IMR-90 (cell line): Measurements from ENCODE around the gene ZNF519. TPM values are rescaled to one million over a fixed set of nuclear protein-coding genes. Genes with fewer than 3 reads are reported as not detected.

Experiments
- ATAC-seq: fragments of 200-7000 bp; cut with Tn5 transposase; 2 replicates; pipeline ENCODE4 v1.9.1; 2020; ENCODE audit warnings: low read depth, mild to moderate bottlenecking, moderate library complexity
- BruUV-seq: library from RNA; stranded (reverse); fragments of 400-500 nt; replicated peaks from 2 replicates; lab custom pipeline; 2021; lab: Mats Ljungman, UMichigan
- CTCF ChIA-PET: fragments of 300-600 bp; formaldehyde crosslinking; extraction: SDS; loops from one replicate; lab custom pipeline; 2021; ENCODE audit warnings: antibody characterized with exemption; lab: Yijun Ruan, JAX
- POLR2A ChIA-PET: fragments of 300-600 bp; sonication (Branson Sonifier 250); formaldehyde crosslinking; loops from one replicate; lab custom pipeline; 2022; ENCODE audit warnings: antibody characterized with exemption; ENCODE audit not compliant: unreplicated experiment; lab: Charles Lee
- DNase-seq: peaks from one replicate; pipeline ENCODE4 v3.0.0; 2013
- H2AFZ ChIP-seq: replicated peaks from 2 replicates; pipeline ENCODE3; 2013; ENCODE audit warnings: low read length, mild to moderate bottlenecking; ENCODE audit not compliant: poor library complexity
- H2AK5ac ChIP-seq: 2 replicates; pipeline ENCODE4 v1.6.1; 2013; ENCODE audit warnings: low read depth, low read length, inconsistent platforms
- H2AK9ac ChIP-seq: replicated peaks from 2 replicates; pipeline ENCODE3; 2013; ENCODE audit warnings: mild to moderate bottlenecking, low read depth, low read length, moderate library complexity; ENCODE audit not compliant: poor library complexity
- H2BK120ac ChIP-seq: 2 replicates; pipeline ENCODE4 v1.6.1; 2013; ENCODE audit warnings: low read depth, low read length, inconsistent platforms
- H2BK15ac ChIP-seq: 3 replicates; pipeline ENCODE4 v1.6.1; 2013; ENCODE audit warnings: low read depth, low read length, inconsistent platforms
- H2BK20ac ChIP-seq: 2 replicates; pipeline ENCODE4 v1.6.1; 2013; ENCODE audit warnings: low read depth, mild to moderate bottlenecking, inconsistent platforms, low read length, moderate library complexity
- H2BK5ac ChIP-seq: 2 replicates; pipeline ENCODE4 v1.6.1; 2013; ENCODE audit warnings: mild to moderate bottlenecking, low read depth, low read length, inconsistent platforms; ENCODE audit not compliant: poor library complexity, severe bottlenecking
- H3K14ac ChIP-seq: replicated peaks from 2 replicates; pipeline ENCODE4 v1.6.1; 2013; ENCODE audit warnings: low read depth, low read length, inconsistent platforms
- H3K18ac ChIP-seq: 2 replicates; pipeline ENCODE4 v1.6.1; 2013; ENCODE audit warnings: low read depth, low read length, control low read depth
- H3K23ac ChIP-seq: 2 replicates; pipeline ENCODE4 v1.6.1; 2013; ENCODE audit warnings: low read depth, low read length, inconsistent platforms
- H3K27ac ChIP-seq: 2 replicates; pipeline ENCODE4 v1.5.1; 2013; ENCODE audit warnings: mild to moderate bottlenecking, control low read depth, low read length; ENCODE audit not compliant: insufficient read depth
- H3K27me3 ChIP-seq: 2 replicates; pipeline ENCODE4 v1.6.1; 2013; ENCODE audit warnings: low read length; ENCODE audit not compliant: control insufficient read depth, insufficient read depth
- H3K36me3 ChIP-seq: 2 replicates; pipeline ENCODE4 v1.6.1; 2013; ENCODE audit warnings: low read length, mixed read lengths; ENCODE audit not compliant: control insufficient read depth, insufficient read depth
- H3K4ac ChIP-seq: 2 replicates; pipeline ENCODE4 v1.6.1; 2013; ENCODE audit warnings: low read depth, low read length, inconsistent platforms
- H3K4me1 ChIP-seq: 2 replicates; pipeline ENCODE4 v1.6.1; 2013; ENCODE audit warnings: low read length, mixed read lengths; ENCODE audit not compliant: control insufficient read depth, insufficient read depth
- H3K4me2 ChIP-seq: 2 replicates; pipeline ENCODE4 v1.6.1; 2013; ENCODE audit warnings: low read depth, mild to moderate bottlenecking, control low read depth, low read length, moderate library complexity
- H3K4me3 ChIP-seq: 2 replicates; pipeline ENCODE4 v1.5.1; 2013; ENCODE audit warnings: low read depth, mild to moderate bottlenecking, control low read depth, low read length, moderate library complexity; ENCODE audit not compliant: insufficient read depth
- H3K56ac ChIP-seq: 2 replicates; pipeline ENCODE4 v1.6.1; 2013; ENCODE audit warnings: low read length, inconsistent platforms; ENCODE audit not compliant: insufficient read depth; ENCODE audit errors: extremely low read depth
- H3K79me1 ChIP-seq, 2 experiments: 2 replicates each; pipeline ENCODE4 v1.6.1; 2013; ENCODE audit warnings: low read length in 2 of 2, inconsistent platforms in 1 of 2, low read depth in 1 of 2
- H3K9ac ChIP-seq: 2 replicates; pipeline ENCODE4 v1.6.1; 2013; ENCODE audit warnings: low read depth, low read length, control low read depth
- H3K9me1 ChIP-seq: 2 replicates; pipeline ENCODE4 v1.6.1; 2013; ENCODE audit warnings: low read length, inconsistent platforms; ENCODE audit not compliant: insufficient read depth
- H3K9me3 ChIP-seq: 2 replicates; pipeline ENCODE4 v1.6.1; 2013; ENCODE audit warnings: low read length; ENCODE audit not compliant: control insufficient read depth, insufficient read depth
- H4K20me1 ChIP-seq: 2 replicates; pipeline ENCODE4 v1.6.1; 2013; ENCODE audit warnings: low read length, inconsistent platforms; ENCODE audit not compliant: insufficient read depth
- H4K5ac ChIP-seq: 2 replicates; pipeline ENCODE4 v1.6.1; 2013; ENCODE audit warnings: mild to moderate bottlenecking, low read depth, low read length, control low read depth
- H4K8ac ChIP-seq, 2 experiments: 2 replicates each; pipeline ENCODE4 v1.6.1; 2013; ENCODE audit warnings: low read depth in 2 of 2, low read length in 2 of 2, control low read depth in 1 of 2, inconsistent platforms in 1 of 2
- H4K91ac ChIP-seq: 2 replicates; pipeline ENCODE4 v1.6.1; 2013; ENCODE audit warnings: low read depth, low read length, inconsistent platforms; ENCODE audit not compliant: insufficient read depth
- CEBPB ChIP-seq: IDR thresholded peaks from 2 replicates; pipeline ENCODE4 v1.6.1; 2012; ENCODE audit warnings: low read depth, low read length, improper control_type of control experiment
- FOS ChIP-seq: fragments of 150-350 bp; IDR thresholded peaks from 2 replicates; pipeline ENCODE4 v1.6.1; 2016; ENCODE audit warnings: low read depth, low read length
- MAFK ChIP-seq: IDR thresholded peaks from 2 replicates; pipeline ENCODE4 v1.6.1; 2012; ENCODE audit warnings: low read depth, low read length, improper control_type of control experiment
- MAZ ChIP-seq: IDR thresholded peaks from 2 replicates; pipeline ENCODE4 v1.6.1; 2012; ENCODE audit warnings: low read depth, mild to moderate bottlenecking, low read length, improper control_type of control experiment, moderate library complexity, borderline replicate concordance
- MXI1 ChIP-seq: IDR thresholded peaks from 2 replicates; pipeline ENCODE4 v1.6.1; 2012; ENCODE audit warnings: low read depth, mild to moderate bottlenecking, low read length, moderate library complexity, borderline replicate concordance
- POLR2A ChIP-seq: IDR thresholded peaks from 2 replicates; pipeline ENCODE4 v1.6.1; 2012; ENCODE audit warnings: mild to moderate bottlenecking, low read depth, low read length
- RAD21 ChIP-seq: IDR thresholded peaks from 2 replicates; pipeline ENCODE4 v1.6.1; 2012; ENCODE audit warnings: low read length, improper control_type of control experiment
- RCOR1 ChIP-seq: IDR thresholded peaks from 2 replicates; pipeline ENCODE4 v1.6.1; 2012; ENCODE audit warnings: mild to moderate bottlenecking, low read length, improper control_type of control experiment; ENCODE audit not compliant: insufficient replicate concordance
- RFX5 ChIP-seq: IDR thresholded peaks from 2 replicates; pipeline ENCODE4 v1.8.0; 2012; ENCODE audit warnings: low read depth, mild to moderate bottlenecking, low read length, moderate library complexity
- SMC3 ChIP-seq: fragments of 150-350 bp; IDR thresholded peaks from 2 replicates; pipeline ENCODE4 v1.6.1; 2016; ENCODE audit warnings: low read depth, mild to moderate bottlenecking, antibody characterized with exemption, low read length, moderate library complexity
- WGBS, 2 experiments: methylation state at CpG; one replicate each; pipeline versions ENCODE4 v1.1.5 to v1.1.7; 2013; ENCODE audit warnings: missing lambda C conversion rate in 2 of 2; ENCODE audit not compliant: insufficient read length in 1 of 2; ENCODE audit errors: extremely low coverage in 2 of 2; 5-methylcytosine and 5-hydroxymethylcytosine counted together
- dilution Hi-C: fragments of 300-500 bp; cut with HindIII; formaldehyde crosslinking; loops from one replicate; pipeline ENCODE4 v1.14.3; 2018; ENCODE audit warnings: low sequenced_read_pairs; ENCODE audit not compliant: unreplicated experiment
- in situ Hi-C: fragments of 300-500 bp; cut with MboI; formaldehyde crosslinking; loops from 3 replicates; pipeline ENCODE4 v1.14.3; 2019; ENCODE audit warnings: low sequenced_read_pairs, inconsistent platforms, mixed read lengths
- intact Hi-C: fragments of 100-400 bp; cut with micrococcal nuclease; formaldehyde crosslinking; loops from 2 replicates; pipeline ENCODE4 v1.10.0; 2022
- polyA plus RNA-seq, 3 experiments: library from polyadenylated mRNA; depleted of rRNA; stranded (reverse); fragments of >200 nt; gene quantifications; 2 replicates each; pipeline ENCODE4 v1.2.3, GENCODE V29; 2012; ENCODE audit warnings: low replicate concordance in 1 of 3
- total RNA-seq: library from RNA; depleted of rRNA; stranded (reverse); fragments of >200 nt; gene quantifications from 2 replicates; pipeline ENCODE4 v1.2.3, GENCODE V29; 2012
- TF ChIP-seq, protein P1 (sequence below): conservative IDR thresholded peaks from 2 replicates; pipeline ENCODE4 v1.5.1; 2012; ENCODE audit warnings: mild to moderate bottlenecking, low read depth, low read length, improper control_type of control experiment
- TF ChIP-seq, protein P2 (sequence below): fragments of 150-350 bp; IDR thresholded peaks from 2 replicates; pipeline ENCODE4 v1.6.1; 2017; ENCODE audit warnings: mild to moderate bottlenecking, antibody characterized with exemption, low read length, low read depth
- TF ChIP-seq, protein P3 (sequence below): fragments of 150-350 bp; IDR thresholded peaks from 2 replicates; pipeline ENCODE4 v1.6.1; 2016; ENCODE audit warnings: low read depth, mild to moderate bottlenecking, low read length, moderate library complexity, borderline replicate concordance

ZNF519 gene
- total and polyA plus RNA-seq, 2 of the 4 experiments (the other 2 are of a cell fraction) = 2.3 to 4.7 TPM

DNA sequence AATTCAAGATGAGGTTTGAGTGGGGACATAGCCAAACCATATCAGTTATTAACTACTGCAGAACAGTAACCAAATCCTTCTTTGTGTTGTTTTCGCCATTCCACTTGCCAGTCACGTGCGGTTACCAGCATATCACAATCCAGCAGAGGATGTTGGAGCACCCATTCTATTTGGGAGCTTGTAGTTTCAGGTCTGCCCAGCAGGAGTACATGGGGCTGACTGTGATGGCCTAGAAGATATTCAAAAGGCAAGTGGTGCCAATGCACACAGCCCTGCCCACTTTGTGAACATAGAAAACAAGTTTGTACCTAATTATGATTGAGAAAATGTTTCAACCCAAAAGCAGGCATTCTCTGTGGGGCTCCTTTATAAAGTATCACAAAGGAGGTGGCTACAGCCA, 57.0 kb downstream of the ZNF519 start:
- no peaks in the 10 kb centered on the region for H3K9me3 ChIP-seq
- no peak overlapping the region for H4K91ac ChIP-seq
- H4K5ac ChIP-seq = no peak overlapping the region
- H3K4me1 ChIP-seq = no peaks in the 10 kb centered on the region
- H2BK5ac ChIP-seq = no peak overlapping the region
- no peak overlapping the region for H2BK15ac ChIP-seq
- no peak for ATAC-seq
- ChIA-PET CTCF (no interaction called here), POLR2A (no interaction called here)
- no peak overlapping the region for H4K8ac ChIP-seq
- TF ChIP-seq FOS (no peak), CEBPB (no peak), POLR2A (no peak), RAD21 (no peak), MAFK (no peak), MXI1 (no peak), SMC3 (no peak), RCOR1 (no peak), MAZ (no peak), RFX5 (no peak)
- TF ChIP-seq, protein P1, sequence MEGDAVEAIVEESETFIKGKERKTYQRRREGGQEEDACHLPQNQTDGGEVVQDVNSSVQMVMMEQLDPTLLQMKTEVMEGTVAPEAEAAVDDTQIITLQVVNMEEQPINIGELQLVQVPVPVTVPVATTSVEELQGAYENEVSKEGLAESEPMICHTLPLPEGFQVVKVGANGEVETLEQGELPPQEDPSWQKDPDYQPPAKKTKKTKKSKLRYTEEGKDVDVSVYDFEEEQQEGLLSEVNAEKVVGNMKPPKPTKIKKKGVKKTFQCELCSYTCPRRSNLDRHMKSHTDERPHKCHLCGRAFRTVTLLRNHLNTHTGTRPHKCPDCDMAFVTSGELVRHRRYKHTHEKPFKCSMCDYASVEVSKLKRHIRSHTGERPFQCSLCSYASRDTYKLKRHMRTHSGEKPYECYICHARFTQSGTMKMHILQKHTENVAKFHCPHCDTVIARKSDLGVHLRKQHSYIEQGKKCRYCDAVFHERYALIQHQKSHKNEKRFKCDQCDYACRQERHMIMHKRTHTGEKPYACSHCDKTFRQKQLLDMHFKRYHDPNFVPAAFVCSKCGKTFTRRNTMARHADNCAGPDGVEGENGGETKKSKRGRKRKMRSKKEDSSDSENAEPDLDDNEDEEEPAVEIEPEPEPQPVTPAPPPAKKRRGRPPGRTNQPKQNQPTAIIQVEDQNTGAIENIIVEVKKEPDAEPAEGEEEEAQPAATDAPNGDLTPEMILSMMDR = no peak
- TF ChIP-seq, protein P2, sequence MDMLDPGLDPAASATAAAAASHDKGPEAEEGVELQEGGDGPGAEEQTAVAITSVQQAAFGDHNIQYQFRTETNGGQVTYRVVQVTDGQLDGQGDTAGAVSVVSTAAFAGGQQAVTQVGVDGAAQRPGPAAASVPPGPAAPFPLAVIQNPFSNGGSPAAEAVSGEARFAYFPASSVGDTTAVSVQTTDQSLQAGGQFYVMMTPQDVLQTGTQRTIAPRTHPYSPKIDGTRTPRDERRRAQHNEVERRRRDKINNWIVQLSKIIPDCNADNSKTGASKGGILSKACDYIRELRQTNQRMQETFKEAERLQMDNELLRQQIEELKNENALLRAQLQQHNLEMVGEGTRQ = no peak
- TF ChIP-seq, protein P3, sequence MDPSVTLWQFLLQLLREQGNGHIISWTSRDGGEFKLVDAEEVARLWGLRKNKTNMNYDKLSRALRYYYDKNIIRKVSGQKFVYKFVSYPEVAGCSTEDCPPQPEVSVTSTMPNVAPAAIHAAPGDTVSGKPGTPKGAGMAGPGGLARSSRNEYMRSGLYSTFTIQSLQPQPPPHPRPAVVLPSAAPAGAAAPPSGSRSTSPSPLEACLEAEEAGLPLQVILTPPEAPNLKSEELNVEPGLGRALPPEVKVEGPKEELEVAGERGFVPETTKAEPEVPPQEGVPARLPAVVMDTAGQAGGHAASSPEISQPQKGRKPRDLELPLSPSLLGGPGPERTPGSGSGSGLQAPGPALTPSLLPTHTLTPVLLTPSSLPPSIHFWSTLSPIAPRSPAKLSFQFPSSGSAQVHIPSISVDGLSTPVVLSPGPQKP = no peak
- no peak overlapping the region for H3K4me3 ChIP-seq
- H3K4ac ChIP-seq = no peak overlapping the region
- BruUV-seq = no TSS peak
- no peak overlapping the region for H2AK5ac ChIP-seq
- H3K23ac ChIP-seq = no peak overlapping the region
- H3K9me1 ChIP-seq = no peaks in the 10 kb centered on the region
- H3K56ac ChIP-seq = no peak overlapping the region
- no peak overlapping the region for H3K18ac ChIP-seq
- no CpG with 5 or more reads among the region's 3 CpGs for WGBS, 2 experiments
- in situ Hi-C loops (no loop called here), dilution Hi-C loops (no loop called here), intact Hi-C loops (no loop called here)
- no peaks in the 10 kb centered on the region for H3K36me3 ChIP-seq
- no peak overlapping the region for H2AK9ac ChIP-seq
- H2AFZ ChIP-seq = no peak overlapping the region
- H3K27ac ChIP-seq = no peak overlapping the region
- H3K9ac ChIP-seq = no peak overlapping the region
- H4K20me1 ChIP-seq = no peaks in the 10 kb centered on the region
- no peaks in the 10 kb centered on the region for H3K27me3 ChIP-seq
- no peak overlapping the region for H2BK120ac ChIP-seq
- no peak overlapping the region for H3K14ac ChIP-seq
- H2BK20ac ChIP-seq = no peak overlapping the region
- H3K79me1 ChIP-seq = no peaks in the 10 kb centered on the region
- DNase-seq = no peak
- H3K4me2 ChIP-seq = no peak overlapping the region
